ENCODE data around the gene ZCCHC4. TPM values are rescaled to one million over a fixed set of nuclear protein-coding genes. Genes with fewer than 3 reads are reported as not detected.

Gene ZCCHC4
- total and polyA plus RNA-seq, 2 donors from 2014 or later = 4.3 to 8.4 TPM

DNA sequence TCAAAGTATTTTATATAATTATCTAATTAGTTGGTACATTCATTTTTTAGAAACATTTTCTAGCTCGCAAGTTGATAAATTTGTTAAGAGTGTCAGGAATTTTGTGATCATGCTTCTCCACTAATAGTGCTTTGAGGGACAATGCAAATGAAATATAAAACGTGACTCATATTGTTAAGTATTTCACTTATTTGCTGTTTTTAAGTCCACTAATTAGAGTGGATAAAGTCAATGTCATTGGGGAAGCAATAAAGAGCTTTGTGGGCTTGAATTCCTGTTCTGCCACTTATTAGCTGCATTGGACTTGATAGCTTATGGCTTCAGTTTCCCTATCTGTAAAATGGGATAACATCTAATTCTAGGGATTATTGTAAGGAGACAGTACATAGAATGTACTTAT, 38.0 kb downstream of the ZCCHC4 start:
- no peaks in the 10 kb centered on the region for H3K4me1 ChIP-seq (ENCODE audit: control insufficient read depth in 2 of 3, insufficient read depth in 2 of 3, low read depth in 1 of 3, low read length in 3 of 3)
- no peak for DNase-seq
- no peak overlapping the region for H3K4me3 ChIP-seq (ENCODE audit: low read length in 3 of 3)
- no peak overlapping the region for H3K9ac ChIP-seq (ENCODE audit: low read length in 3 of 3)
- no peak overlapping the region for H3K27ac ChIP-seq (ENCODE audit: low read depth in 2 of 2, low read length in 2 of 2)
- FAIRE-seq = no peak
- H3K36me3 ChIP-seq (ENCODE audit: control insufficient read depth in 2 of 3, insufficient read depth in 3 of 3, low read length in 3 of 3) = peaks cover 0 to 2% (median 0%) of the 10 kb centered on the region in 3 donors
- TF ChIP-seq, protein P1, sequence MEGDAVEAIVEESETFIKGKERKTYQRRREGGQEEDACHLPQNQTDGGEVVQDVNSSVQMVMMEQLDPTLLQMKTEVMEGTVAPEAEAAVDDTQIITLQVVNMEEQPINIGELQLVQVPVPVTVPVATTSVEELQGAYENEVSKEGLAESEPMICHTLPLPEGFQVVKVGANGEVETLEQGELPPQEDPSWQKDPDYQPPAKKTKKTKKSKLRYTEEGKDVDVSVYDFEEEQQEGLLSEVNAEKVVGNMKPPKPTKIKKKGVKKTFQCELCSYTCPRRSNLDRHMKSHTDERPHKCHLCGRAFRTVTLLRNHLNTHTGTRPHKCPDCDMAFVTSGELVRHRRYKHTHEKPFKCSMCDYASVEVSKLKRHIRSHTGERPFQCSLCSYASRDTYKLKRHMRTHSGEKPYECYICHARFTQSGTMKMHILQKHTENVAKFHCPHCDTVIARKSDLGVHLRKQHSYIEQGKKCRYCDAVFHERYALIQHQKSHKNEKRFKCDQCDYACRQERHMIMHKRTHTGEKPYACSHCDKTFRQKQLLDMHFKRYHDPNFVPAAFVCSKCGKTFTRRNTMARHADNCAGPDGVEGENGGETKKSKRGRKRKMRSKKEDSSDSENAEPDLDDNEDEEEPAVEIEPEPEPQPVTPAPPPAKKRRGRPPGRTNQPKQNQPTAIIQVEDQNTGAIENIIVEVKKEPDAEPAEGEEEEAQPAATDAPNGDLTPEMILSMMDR (IDR thresholded peaks at IDR 0.05; ENCODE audit: borderline replicate concordance, extremely low read depth, insufficient read depth) = no peak
- intact Hi-C loops (cut with DNase I) = no loop called here
- no peaks in the 10 kb centered on the region for H3K9me3 ChIP-seq (ENCODE audit: control insufficient read depth in 2 of 3, insufficient read depth in 1 of 3, low read length in 3 of 3)
- no peaks in the 10 kb centered on the region for H3K27me3 ChIP-seq (ENCODE audit: control insufficient read depth, insufficient read depth, low read length)

DNA sequence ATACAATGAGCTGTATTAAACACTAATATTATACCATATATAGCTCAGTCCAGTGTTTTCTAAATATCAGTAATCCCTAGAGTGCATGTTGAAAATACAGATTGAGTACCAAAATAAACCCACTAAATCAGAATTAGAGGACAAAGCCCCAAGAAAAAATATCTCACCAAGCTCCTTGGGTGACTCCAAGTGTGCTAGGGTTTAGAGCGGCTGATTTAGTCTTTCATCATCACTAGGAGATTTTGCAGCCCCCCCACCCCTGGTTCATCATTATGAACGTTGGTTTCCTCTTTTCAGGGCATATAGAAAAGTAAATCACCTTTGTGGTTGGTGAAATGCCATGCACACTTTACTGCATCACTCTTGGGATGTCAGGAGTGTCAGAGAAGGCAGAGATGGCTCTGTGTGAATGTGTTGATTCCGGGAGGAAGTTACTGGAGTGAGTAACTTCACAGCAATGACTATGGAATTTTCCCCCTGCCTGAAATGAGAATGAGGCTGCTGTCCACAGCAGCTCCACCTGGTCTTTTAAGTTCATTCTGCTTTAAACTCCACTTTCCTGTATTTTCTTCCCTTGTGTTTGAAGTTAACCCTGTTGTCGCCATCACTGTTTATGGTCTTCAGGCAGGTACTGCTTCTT, 39.3 kb downstream of the ZCCHC4 start:
- no peak overlapping the region for H3K27ac ChIP-seq (ENCODE audit: low read depth in 2 of 2, low read length in 2 of 2)
- no peak overlapping the region for H3K4me3 ChIP-seq (ENCODE audit: low read length in 3 of 3)
- H3K36me3 ChIP-seq (ENCODE audit: control insufficient read depth in 2 of 3, insufficient read depth in 3 of 3, low read length in 3 of 3) = peaks cover 0 to 2% (median 0%) of the 10 kb centered on the region in 3 donors
- H3K27me3 ChIP-seq (ENCODE audit: control insufficient read depth, insufficient read depth, low read length) = no peaks in the 10 kb centered on the region
- FAIRE-seq (no peak), DNase-seq (no peak)
- no peaks in the 10 kb centered on the region for H3K9me3 ChIP-seq (ENCODE audit: control insufficient read depth in 2 of 3, insufficient read depth in 1 of 3, low read length in 3 of 3)
- TF ChIP-seq, protein P1 (IDR thresholded peaks at IDR 0.05; ENCODE audit: borderline replicate concordance, extremely low read depth, insufficient read depth) = no peak
- H3K4me1 ChIP-seq (ENCODE audit: control insufficient read depth in 2 of 3, insufficient read depth in 2 of 3, low read depth in 1 of 3, low read length in 3 of 3) = no peaks in the 10 kb centered on the region
- no peak overlapping the region for H3K9ac ChIP-seq (ENCODE audit: low read length in 3 of 3)
- intact Hi-C loops (cut with DNase I) = no loop called here

DNA sequence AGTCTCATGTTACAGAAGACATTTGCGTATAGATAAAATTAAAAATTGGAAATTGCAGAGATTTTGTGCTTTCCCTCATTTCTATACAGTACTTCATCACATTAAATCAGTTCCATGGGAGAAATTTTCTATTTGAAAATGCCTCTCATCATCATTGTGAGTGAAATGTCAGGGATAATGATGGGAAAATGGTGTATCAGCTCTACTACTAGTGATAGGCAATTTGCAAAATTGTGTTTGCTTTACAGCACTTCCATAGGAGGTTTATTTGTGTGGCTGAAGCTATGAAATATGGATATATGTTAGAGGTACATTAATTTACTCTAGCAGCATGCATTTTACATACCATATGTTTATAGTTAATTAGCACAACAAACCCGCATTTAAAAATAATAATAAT, 43.5 kb downstream of the ZCCHC4 start:
- no peak for FAIRE-seq
- no peak for DNase-seq
- Histone ChIP-seq H3K27ac (ENCODE audit: low read depth in 2 of 2, low read length in 2 of 2) (no peak overlapping the region), H3K9me3 (ENCODE audit: control insufficient read depth in 2 of 3, insufficient read depth in 1 of 3, low read length in 3 of 3) (no peaks in the 10 kb centered on the region), H3K27me3 (ENCODE audit: control insufficient read depth, insufficient read depth, low read length) (no peaks in the 10 kb centered on the region), H3K36me3 (ENCODE audit: control insufficient read depth in 2 of 3, insufficient read depth in 3 of 3, low read length in 3 of 3) (peaks cover 0 to 2% (median 0%) of the 10 kb centered on the region in 3 donors), H3K9ac (ENCODE audit: low read length in 3 of 3) (no peak overlapping the region), H3K4me1 (ENCODE audit: control insufficient read depth in 2 of 3, insufficient read depth in 2 of 3, low read depth in 1 of 3, low read length in 3 of 3) (no peaks in the 10 kb centered on the region), H3K4me3 (ENCODE audit: low read length in 3 of 3) (no peak overlapping the region)
- TF ChIP-seq, protein P1 (IDR thresholded peaks at IDR 0.05; ENCODE audit: borderline replicate concordance, extremely low read depth, insufficient read depth) = no peak
- intact Hi-C loops (cut with DNase I) = no loop called here

Data from kidney (tissue), 14 donors.